Mesenchymal stem cell (in vitro differentiated cells and primary cell): ENCODE results near the gene MED13L.
A peak's percentile ranks its signal among the peaks of the same experiment; 100 is the strongest.
"Not testable (repeated sequence)": the region's sequence is repeated elsewhere in the genome, so short reads cannot be mapped to it uniquely, and the experiment has no call there.

Experiments used
- DNase-seq: peaks from one replicate; pipeline ENCODE4 v3.0.0-alpha.2; 2013
- H2AFZ ChIP-seq: one replicate; pipeline ENCODE4 v1.6.1; 2013; ENCODE audit warnings: low read depth, mild to moderate bottlenecking, control low read depth, inconsistent platforms, low read length, moderate library complexity
- H2AK5ac ChIP-seq: 2 replicates; pipeline ENCODE4 v1.6.1; 2013; ENCODE audit warnings: low read length, moderate library complexity, mild to moderate bottlenecking, inconsistent platforms; ENCODE audit not compliant: severe bottlenecking
- H2BK120ac ChIP-seq: one replicate; pipeline ENCODE4 v1.6.1; 2013; ENCODE audit warnings: low read depth, mild to moderate bottlenecking, inconsistent platforms, low read length, moderate library complexity
- H2BK12ac ChIP-seq, 2 experiments: one replicate each; pipeline ENCODE4 v1.6.1; 2013; ENCODE audit warnings: inconsistent platforms in 2 of 2, low read length in 2 of 2, mild to moderate bottlenecking in 2 of 2, moderate library complexity in 2 of 2, control low read depth in 1 of 2
- H2BK15ac ChIP-seq: one replicate; pipeline ENCODE4 v1.6.1; 2013; ENCODE audit warnings: mild to moderate bottlenecking, low read depth, inconsistent platforms; ENCODE audit not compliant: poor library complexity, severe bottlenecking
- H2BK5ac ChIP-seq: 2 replicates; pipeline ENCODE4 v1.6.1; 2013; ENCODE audit warnings: low read depth, mild to moderate bottlenecking, low read length, control low read depth, inconsistent platforms; ENCODE audit not compliant: poor library complexity, severe bottlenecking
- H3K14ac ChIP-seq, 2 experiments: one replicate each; pipeline ENCODE4 v1.6.1; 2013; ENCODE audit warnings: inconsistent platforms in 2 of 2, low read length in 2 of 2, control low read depth in 1 of 2, mild to moderate bottlenecking in 1 of 2, moderate library complexity in 1 of 2
- H3K18ac ChIP-seq, 2 experiments: one replicate each; pipeline ENCODE4 v1.6.1; 2013; ENCODE audit warnings: inconsistent platforms in 2 of 2, low read length in 2 of 2, control low read depth in 1 of 2, low read depth in 1 of 2, mild to moderate bottlenecking in 1 of 2
- H3K23ac ChIP-seq, 2 experiments: one replicate each; pipeline ENCODE4 v1.6.1; 2013; ENCODE audit warnings: inconsistent platforms in 2 of 2, low read length in 2 of 2, mild to moderate bottlenecking in 2 of 2, moderate library complexity in 2 of 2, control low read depth in 1 of 2
- H3K27ac ChIP-seq: 2 replicates; pipeline ENCODE4 v1.5.1; 2013; ENCODE audit warnings: mild to moderate bottlenecking, moderate library complexity, low read length, control low read depth, inconsistent platforms; ENCODE audit not compliant: poor library complexity, severe bottlenecking
- H3K27me3 ChIP-seq, 2 experiments: 2 replicates each; pipeline versions ENCODE4 v1.6.1 to v1.7.0; 2013; ENCODE audit warnings: low read length in 2 of 2, mild to moderate bottlenecking in 2 of 2, moderate library complexity in 2 of 2, control low read depth in 1 of 2, inconsistent platforms in 1 of 2; ENCODE audit not compliant: control insufficient read depth in 1 of 2, insufficient read depth in 1 of 2
- H3K36me3 ChIP-seq, 2 experiments: 2 replicates each; pipeline versions ENCODE4 v1.6.1 to v1.7.0; 2013; ENCODE audit warnings: low read length in 2 of 2, control low read depth in 1 of 2, inconsistent platforms in 1 of 2, low read depth in 1 of 2, mild to moderate bottlenecking in 1 of 2; ENCODE audit not compliant: insufficient read depth in 2 of 2, control insufficient read depth in 1 of 2
- H3K4ac ChIP-seq, 2 experiments: one replicate each; pipeline ENCODE4 v1.6.1; 2013; ENCODE audit warnings: inconsistent platforms in 2 of 2, low read length in 2 of 2, mild to moderate bottlenecking in 2 of 2, moderate library complexity in 2 of 2, control low read depth in 1 of 2, low read depth in 1 of 2
- H3K4me1 ChIP-seq: 2 replicates; pipeline ENCODE4 v1.6.1; 2013; ENCODE audit warnings: low read depth, low read length, control low read depth; ENCODE audit not compliant: control insufficient read depth, insufficient read depth
- H3K4me2 ChIP-seq: 2 replicates; pipeline ENCODE4 v1.6.1; 2013; ENCODE audit warnings: low read length, mild to moderate bottlenecking, inconsistent platforms; ENCODE audit not compliant: poor library complexity, severe bottlenecking
- H3K4me3 ChIP-seq, 2 experiments: 2 replicates each; pipeline versions ENCODE4 v1.5.1 to v1.7.0; 2013; ENCODE audit warnings: low read length in 2 of 2, mild to moderate bottlenecking in 2 of 2, control low read depth in 1 of 2, low read depth in 1 of 2; ENCODE audit not compliant: insufficient read depth in 1 of 2
- H3K79me1 ChIP-seq: replicated peaks from 2 replicates; pipeline ENCODE4 v1.6.1; 2013; ENCODE audit warnings: mild to moderate bottlenecking, control low read depth, low read length, inconsistent platforms; ENCODE audit not compliant: poor library complexity, severe bottlenecking
- H3K9ac ChIP-seq: 2 replicates; pipeline ENCODE4 v1.7.0; 2013; ENCODE audit warnings: mild to moderate bottlenecking, low read length, moderate library complexity
- H3K9me3 ChIP-seq: 2 replicates; pipeline ENCODE4 v1.7.0; 2013; ENCODE audit warnings: mild to moderate bottlenecking, low read length; ENCODE audit not compliant: control insufficient read depth
- H4K8ac ChIP-seq: one replicate; pipeline ENCODE4 v1.6.1; 2013; ENCODE audit warnings: inconsistent platforms, mild to moderate bottlenecking, low read length, moderate library complexity
- H4K91ac ChIP-seq: one replicate; pipeline ENCODE4 v1.6.1; 2013; ENCODE audit warnings: mild to moderate bottlenecking, low read length, inconsistent platforms
- WGBS: methylation state at CpG from one replicate; pipeline ENCODE4 v1.1.7; 2013; ENCODE audit warnings: mixed read lengths; 5-methylcytosine and 5-hydroxymethylcytosine counted together

The MED13L gene

DNA sequence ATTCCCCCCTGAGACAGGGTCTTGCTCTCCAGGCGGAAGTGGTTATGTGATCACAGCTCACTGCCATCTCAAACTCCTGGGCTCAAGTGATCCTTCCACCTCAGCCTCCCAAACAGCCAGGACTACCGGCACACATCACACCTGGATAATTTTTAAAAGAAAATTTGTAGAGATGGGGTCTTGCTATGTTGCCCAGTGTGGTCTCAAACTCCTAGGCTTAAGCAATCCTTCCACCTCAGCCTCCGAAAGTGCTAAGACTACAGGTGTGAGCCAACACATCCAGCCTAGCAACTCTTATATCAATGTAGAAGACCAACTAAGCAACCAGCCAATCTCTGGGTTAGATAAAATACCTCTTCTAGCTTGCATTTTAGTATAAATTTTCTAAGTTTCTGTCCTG lies 297.2 kb downstream of the MED13L start:
- whole genome bisulfite sequencing, result 96% methylated on average over 3 of the region's 3 CpGs
- Histone ChIP-seq H2BK120ac (no peak overlapping the region), H2AK5ac (no peak overlapping the region), H4K91ac (no peak overlapping the region), H2BK12ac (no peak overlapping the region), H3K4me3 (no peak overlapping the region), H3K23ac (no peak overlapping the region), H2AFZ (no peak overlapping the region), H3K4me1 (no peaks in the 10 kb centered on the region), H3K4me2 (no peak overlapping the region), H2BK5ac (no peak overlapping the region), H3K9me3 (no peaks in the 10 kb centered on the region), H3K36me3 (peaks cover 26 to 96% of the 10 kb centered on the region in 2 experiments), H3K4ac (no peak overlapping the region), H3K79me1 (peaks cover 30% of the 10 kb centered on the region), H3K27ac (no peak overlapping the region), H3K14ac (no peak overlapping the region), H3K18ac (no peak overlapping the region), H2BK15ac (no peak overlapping the region), H4K8ac (no peak overlapping the region), H3K9ac (peak overlapping the region; percentile 2), H3K27me3 (no peaks in the 10 kb centered on the region)
- no peak for DNase-seq

DNA sequence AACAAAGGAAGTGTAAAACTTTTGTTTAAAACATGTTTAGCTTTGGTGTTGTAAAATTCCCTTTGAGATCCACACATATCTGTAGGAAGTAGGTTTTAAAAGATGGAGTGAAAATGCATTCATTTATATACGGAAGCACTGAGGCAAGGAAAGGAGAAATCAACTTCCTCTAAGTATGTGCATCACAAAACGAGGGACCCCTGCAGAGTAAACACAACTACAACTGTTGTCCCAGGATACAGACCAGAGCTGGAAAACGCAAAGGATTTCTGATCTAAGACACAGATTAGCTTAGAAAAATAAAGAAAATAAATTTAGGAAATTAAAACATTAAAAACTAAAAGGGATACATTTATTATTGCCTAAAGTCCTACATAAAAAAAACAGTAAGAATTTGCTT lies 297.6 kb downstream of the MED13L start:
- no peak overlapping the region for H3K18ac ChIP-seq
- peaks cover 27 to 96% of the 10 kb centered on the region in 2 experiments for H3K36me3 ChIP-seq
- no peak overlapping the region for H3K27ac ChIP-seq
- H3K4me3 ChIP-seq, result no peak overlapping the region
- no peak overlapping the region for H3K4ac ChIP-seq
- H4K91ac ChIP-seq, result no peak overlapping the region
- no peak overlapping the region for H2BK15ac ChIP-seq
- H3K23ac ChIP-seq, result no peak overlapping the region
- H3K27me3 ChIP-seq, result no peaks in the 10 kb centered on the region
- H3K79me1 ChIP-seq, result peaks cover 30% of the 10 kb centered on the region
- H3K4me2 ChIP-seq, result no peak overlapping the region
- no peak overlapping the region for H2BK120ac ChIP-seq
- no peak overlapping the region for H2BK12ac ChIP-seq
- H2AFZ ChIP-seq, result no peak overlapping the region
- no peaks in the 10 kb centered on the region for H3K9me3 ChIP-seq
- DNase-seq, result no peak
- H3K4me1 ChIP-seq, result no peaks in the 10 kb centered on the region
- H4K8ac ChIP-seq, result no peak overlapping the region
- H2AK5ac ChIP-seq, result no peak overlapping the region
- H3K14ac ChIP-seq, result no peak overlapping the region
- H2BK5ac ChIP-seq, result no peak overlapping the region
- 82% methylated on average over 2 of the region's 3 CpGs for WGBS
- peak overlapping the region; percentile 2 for H3K9ac ChIP-seq

GRCh38 chr12:115979351-115979750 lies 298.1 kb downstream of the MED13L start:
- no peak overlapping the region for H3K18ac ChIP-seq
- no peak for DNase-seq
- H3K9me3 ChIP-seq, result no peaks in the 10 kb centered on the region
- no peaks in the 10 kb centered on the region for H3K27me3 ChIP-seq
- H3K4me3 ChIP-seq, result no peak overlapping the region
- H3K23ac ChIP-seq, result no peak overlapping the region
- H2BK12ac ChIP-seq, result no peak overlapping the region
- no peak overlapping the region for H3K14ac ChIP-seq
- H2BK5ac ChIP-seq, result no peak overlapping the region
- peak overlapping the region; percentile 2 for H3K9ac ChIP-seq
- no peak overlapping the region for H2BK15ac ChIP-seq
- H4K8ac ChIP-seq, result no peak overlapping the region
- H3K4ac ChIP-seq, result no peak overlapping the region
- peaks cover 27% of the 10 kb centered on the region for H3K79me1 ChIP-seq
- H4K91ac ChIP-seq, result no peak overlapping the region
- no peaks in the 10 kb centered on the region for H3K4me1 ChIP-seq
- H2AK5ac ChIP-seq, result no peak overlapping the region
- no peak overlapping the region for H2BK120ac ChIP-seq
- no peak overlapping the region for H2AFZ ChIP-seq
- H3K4me2 ChIP-seq, result no peak overlapping the region
- no peak overlapping the region for H3K27ac ChIP-seq
- peaks cover 27 to 96% of the 10 kb centered on the region in 2 experiments for H3K36me3 ChIP-seq

GRCh38 chr12:115976829-115977228 lies 300.7 kb downstream of the MED13L start:
- not testable (repeated sequence) for H4K91ac ChIP-seq, DNase-seq, H3K4me3 ChIP-seq, H4K8ac ChIP-seq, H3K4me1 ChIP-seq, H3K4me2 ChIP-seq, H2AK5ac ChIP-seq, H3K23ac ChIP-seq, H2BK5ac ChIP-seq, H3K27ac ChIP-seq, H3K9ac ChIP-seq, H2BK15ac ChIP-seq, H3K14ac ChIP-seq, H3K4ac ChIP-seq, H2AFZ ChIP-seq, H3K27me3 ChIP-seq, H2BK12ac ChIP-seq, H3K9me3 ChIP-seq, H2BK120ac ChIP-seq, H3K18ac ChIP-seq
- peaks cover 25% of the 10 kb centered on the region for H3K79me1 ChIP-seq
- whole genome bisulfite sequencing, result 93% methylated on average over 2 of the region's 2 CpGs
- peaks cover 17 to 96% of the 10 kb centered on the region in 2 experiments for H3K36me3 ChIP-seq
